Pericardium fibroblast (primary cell): ENCODE results near the gene SMARCAD1. TPM values are rescaled to one million over a fixed set of nuclear protein-coding genes. Genes with fewer than 3 reads are reported as not detected.

Source experiments
- total RNA-seq: library from RNA; depleted of rRNA; stranded (reverse); fragments of >200 nt; gene quantifications from 2 replicates; pipeline ENCODE4 v1.2.3, GENCODE V29; 2015

Gene SMARCAD1
- total RNA-seq = 14.4 and 19.5 TPM in 2 replicates

GRCh38 chr4:94207469-94208224 lies at the start of gene SMARCAD1:
Gene SMARCAD1, plus strand, starts transcription at chr4:94207865. Its CDS starts 530 bp downstream, at chr4:94208395.

Other genes starting within 250 kb of the SMARCAD1 start
- not detected in 2 replicates for gene HPGDS, start 135.0 kb downstream of the SMARCAD1 start, total RNA-seq
- 25.6 and 72.0 TPM in 2 replicates for gene PDLIM5, start 244.1 kb downstream of the SMARCAD1 start, total RNA-seq